AG04450 (cell line): ENCODE measurements around the gene PDE11A. TPM values are rescaled to one million over a fixed set of nuclear protein-coding genes. Genes with fewer than 3 reads are reported as not detected.

Experiments
- CTCF ChIA-PET: fragments of 300-600, 350-600 bp; formaldehyde crosslinking; extraction: SDS; loops from one replicate; lab custom pipeline; 2022; ENCODE audit warnings: antibody characterized with exemption, inconsistent platforms; lab: Charles Lee
- POLR2A ChIA-PET: fragments of 350-600 bp; formaldehyde crosslinking; extraction: SDS; loops from one replicate; lab custom pipeline; 2021; ENCODE audit warnings: antibody characterized with exemption, inconsistent platforms; lab: Yijun Ruan, JAX
- DNase-seq: peaks from one replicate; pipeline ENCODE4 v3.0.0-alpha.2; 2011; ENCODE audit warnings: low read depth, low spot score
- H3K27ac ChIP-seq: one replicate; pipeline ENCODE4 v1.5.1; 2012; ENCODE audit warnings: low read depth, low read length, control low read depth
- H3K27me3 ChIP-seq: one replicate; pipeline ENCODE4 v1.6.0; 2012; ENCODE audit warnings: low read length; ENCODE audit not compliant: control insufficient read depth, insufficient read depth
- H3K4me3 ChIP-seq: 2 replicates; pipeline ENCODE4 v1.5.1; 2011; ENCODE audit warnings: mild to moderate bottlenecking, low read depth, low read length, control low read depth
- H3K9me3 ChIP-seq: 2 replicates; pipeline ENCODE4 v1.5.1; 2012; ENCODE audit warnings: low read length; ENCODE audit not compliant: control insufficient read depth, insufficient read depth
- polyA plus RNA-seq: library from polyadenylated mRNA; depleted of rRNA; stranded (reverse); fragments of >200 nt; gene quantifications from 2 replicates; pipeline ENCODE4 v1.2.3, GENCODE V29; 2011
- TF ChIP-seq, protein P1 (sequence below): IDR thresholded peaks from 2 replicates; pipeline ENCODE4 v1.5.1; 2011; ENCODE audit warnings: low read depth, low read length, control low read depth, inconsistent platforms

Gene PDE11A
- polyA plus RNA-seq, 1 experiment, result 0.24 TPM

GRCh38 chr2:177869912-177870311 is 202.7 kb downstream of the PDE11A start:
- TF ChIP-seq, protein P1, sequence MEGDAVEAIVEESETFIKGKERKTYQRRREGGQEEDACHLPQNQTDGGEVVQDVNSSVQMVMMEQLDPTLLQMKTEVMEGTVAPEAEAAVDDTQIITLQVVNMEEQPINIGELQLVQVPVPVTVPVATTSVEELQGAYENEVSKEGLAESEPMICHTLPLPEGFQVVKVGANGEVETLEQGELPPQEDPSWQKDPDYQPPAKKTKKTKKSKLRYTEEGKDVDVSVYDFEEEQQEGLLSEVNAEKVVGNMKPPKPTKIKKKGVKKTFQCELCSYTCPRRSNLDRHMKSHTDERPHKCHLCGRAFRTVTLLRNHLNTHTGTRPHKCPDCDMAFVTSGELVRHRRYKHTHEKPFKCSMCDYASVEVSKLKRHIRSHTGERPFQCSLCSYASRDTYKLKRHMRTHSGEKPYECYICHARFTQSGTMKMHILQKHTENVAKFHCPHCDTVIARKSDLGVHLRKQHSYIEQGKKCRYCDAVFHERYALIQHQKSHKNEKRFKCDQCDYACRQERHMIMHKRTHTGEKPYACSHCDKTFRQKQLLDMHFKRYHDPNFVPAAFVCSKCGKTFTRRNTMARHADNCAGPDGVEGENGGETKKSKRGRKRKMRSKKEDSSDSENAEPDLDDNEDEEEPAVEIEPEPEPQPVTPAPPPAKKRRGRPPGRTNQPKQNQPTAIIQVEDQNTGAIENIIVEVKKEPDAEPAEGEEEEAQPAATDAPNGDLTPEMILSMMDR, result no peak
- H3K4me3 ChIP-seq, result no peak overlapping the region
- H3K9me3 ChIP-seq, result no peaks in the 10 kb centered on the region
- no peaks in the 10 kb centered on the region for H3K27me3 ChIP-seq
- POLR2A ChIA-PET, result no interaction called here
- no peak overlapping the region for H3K27ac ChIP-seq
- CTCF ChIA-PET, result no interaction called here
- no peak for DNase-seq

GRCh38 chr2:177869209-177869608 is 203.4 kb downstream of the PDE11A start:
- ChIA-PET POLR2A (no interaction called here), CTCF (no interaction called here)
- TF ChIP-seq, protein P1, result no peak
- Histone ChIP-seq H3K27me3 (no peaks in the 10 kb centered on the region), H3K9me3 (no peaks in the 10 kb centered on the region), H3K27ac (no peak overlapping the region), H3K4me3 (no peak overlapping the region)
- no peak for DNase-seq

DNA sequence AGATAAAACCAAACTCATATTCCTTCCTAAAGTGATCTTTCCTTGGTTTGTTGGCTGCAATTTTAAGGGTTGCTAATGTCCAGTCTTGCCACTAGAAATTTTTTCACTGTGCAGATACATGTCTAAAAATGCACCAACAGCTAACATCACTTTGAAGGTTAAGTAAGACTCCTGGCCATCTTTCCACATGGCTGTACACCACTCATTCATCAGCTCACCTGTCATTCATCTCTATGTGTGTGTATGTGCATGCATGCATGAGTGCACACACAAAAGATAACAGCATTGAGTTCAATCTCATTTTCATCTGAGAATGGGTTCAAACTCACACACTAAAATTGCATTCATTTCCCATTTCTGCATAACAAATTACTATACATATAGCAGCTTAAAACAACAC is 203.8 kb downstream of the PDE11A start:
- H3K9me3 ChIP-seq, result no peaks in the 10 kb centered on the region
- TF ChIP-seq, protein P1, result no peak
- no peak overlapping the region for H3K27ac ChIP-seq
- H3K4me3 ChIP-seq, result no peak overlapping the region
- POLR2A ChIA-PET, result no interaction called here
- H3K27me3 ChIP-seq, result no peaks in the 10 kb centered on the region
- CTCF ChIA-PET, result interaction anchor here (0.5 kb wide), 2 partner anchors 720 to 852 kb away, joined by 3 to 4 read pairs; no protein-coding TSS in a partner anchor
- no peak for DNase-seq

DNA sequence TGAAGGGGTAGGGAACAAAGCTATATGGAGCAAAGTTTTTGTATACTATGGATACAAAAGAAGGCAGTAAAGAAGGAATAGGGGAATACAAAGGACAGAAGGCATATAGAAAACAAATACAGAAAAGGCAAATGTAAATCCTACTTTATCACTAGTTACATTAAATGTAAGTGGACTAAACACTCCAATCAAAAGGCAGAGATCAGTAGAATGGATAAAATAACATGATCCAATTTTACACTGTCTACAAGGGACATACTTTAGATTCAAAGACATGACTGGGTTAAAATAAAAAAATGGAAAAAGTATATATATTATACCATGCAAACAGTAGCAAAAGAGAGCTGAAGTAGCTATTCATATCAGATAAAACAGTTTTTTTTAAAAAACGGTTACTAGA is 215.0 kb downstream of the PDE11A start:
- H3K27ac ChIP-seq, result no peak overlapping the region
- POLR2A ChIA-PET, result no interaction called here

GRCh38 chr2:177852389-177852788 is 220.2 kb downstream of the PDE11A start:
- Histone ChIP-seq H3K27me3 (no peaks in the 10 kb centered on the region), H3K27ac (no peak overlapping the region), H3K9me3 (no peaks in the 10 kb centered on the region), H3K4me3 (no peak overlapping the region)
- ChIA-PET CTCF (no interaction called here), POLR2A (no interaction called here)
- DNase-seq, result no peak
- TF ChIP-seq, protein P1, result no peak

More for the DNA sequence above, 215.0 kb downstream of the PDE11A start:
- Histone ChIP-seq H3K4me3 (no peak overlapping the region), H3K27me3 (no peaks in the 10 kb centered on the region), H3K9me3 (no peaks in the 10 kb centered on the region)
- CTCF ChIA-PET, result interaction anchor here (0.7 kb wide), 1 partner anchor 939 kb away, joined by 4 read pairs; no protein-coding TSS in a partner anchor
- DNase-seq, result no peak
- TF ChIP-seq, protein P1, result no peak
